Measurements from ENCODE around the gene CCNF.

CCNF gene

GRCh38 chr16:2468233-2468724 lies 39.0 kb downstream of the CCNF start:
- TF ChIP-seq NFRKB (IDR thresholded peaks at IDR 0.05) (no peak), L3MBTL2 (conservative IDR thresholded peaks at IDR 0.05) (peak; percentile 40; the same call in 1 of the 2 replicates)
- ChIA-PET CTCF (no interaction called here), POLR2A (interaction anchor here (0.7 to 4.6 kb wide), 7 partner anchors 10 to 217 kb away, joined by 3 to 70 read pairs (median 5); partner anchors contain the start of genes AMDHD2, ECI1 and TEDC2)
- DNase-seq (ENCODE audit: extremely low spot score): peak; percentile 24

GRCh38 chr16:2468725-2469398 lies 39.6 kb downstream of the CCNF start:
- TF ChIP-seq LEF1 (IDR thresholded peaks at IDR 0.05; ENCODE audit: borderline replicate concordance) (no peak), TARDBP (IDR thresholded peaks at IDR 0.05) (no peak), SP1 (IDR thresholded peaks at IDR 0.05) (no peak)
- POLR2A ChIA-PET: interaction anchor here (0.7 to 4.6 kb wide), 10 partner anchors 9 to 217 kb away, joined by 3 to 70 read pairs (median 3); partner anchors contain the start of genes AMDHD2, ECI1 and TEDC2
- no peak for DNase-seq (ENCODE audit: extremely low spot score)
- CTCF ChIA-PET: no interaction called here

- no peak for DNase-seq (ENCODE audit: extremely low spot score)
- ChIA-PET CTCF (interaction anchor here (0.5 kb wide), 1 partner anchor 162 kb away, joined by 3 read pairs; no protein-coding TSS in a partner anchor), POLR2A (interaction anchor here (1.1 to 4.6 kb wide), 7 partner anchors 8 to 134 kb away, joined by 3 to 70 read pairs (median 3); partner anchors contain the start of genes AMDHD2 and TEDC2)
- TF ChIP-seq FOXA1 (IDR thresholded peaks at IDR 0.05) (no peak), FOXM1 (IDR thresholded peaks at IDR 0.05; ENCODE audit: borderline replicate concordance) (no peak), ELF4 (IDR thresholded peaks at IDR 0.05) (no peak), NFRKB (IDR thresholded peaks at IDR 0.05) (no peak), PKNOX1 (IDR thresholded peaks at IDR 0.05) (no peak), TARDBP (IDR thresholded peaks at IDR 0.05) (no peak), LEF1 (IDR thresholded peaks at IDR 0.05; ENCODE audit: borderline replicate concordance) (no peak), HDGF (IDR thresholded peaks at IDR 0.05; ENCODE audit: borderline replicate concordance) (no peak), ARNT (IDR thresholded peaks at IDR 0.05) (no peak), SUZ12 (IDR thresholded peaks at IDR 0.05) (no peak), FOXK2 (IDR thresholded peaks at IDR 0.05) (no peak), CTBP1 (IDR thresholded peaks at IDR 0.05; ENCODE audit: borderline replicate concordance) (no peak), ZNF384 (IDR thresholded peaks at IDR 0.05) (no peak), L3MBTL2 (conservative IDR thresholded peaks at IDR 0.05) (no peak), SP1 (IDR thresholded peaks at IDR 0.05) (no peak), BHLHE40 (IDR thresholded peaks at IDR 0.05; ENCODE audit: borderline replicate concordance) (no peak)
These were observed 40.4 kb downstream of the CCNF start for GRCh38 chr16:2469399-2470233.

- ChIA-PET CTCF (interaction anchor here (0.5 kb wide), 1 partner anchor 163 kb away, joined by 3 read pairs; no protein-coding TSS in a partner anchor), POLR2A (interaction anchor here (1.6 to 4.6 kb wide), 3 partner anchors 12 to 133 kb away, joined by 3 to 70 read pairs (median 3); partner anchors contain the start of gene TEDC2)
- no peak for TF ChIP-seq NFRKB (IDR thresholded peaks at IDR 0.05)
- TF ChIP-seq ELF4 (IDR thresholded peaks at IDR 0.05): no peak
- no peak for TF ChIP-seq L3MBTL2 (conservative IDR thresholded peaks at IDR 0.05)
- TF ChIP-seq FOXM1 (IDR thresholded peaks at IDR 0.05; ENCODE audit: borderline replicate concordance): no peak
- TF ChIP-seq HDGF (IDR thresholded peaks at IDR 0.05; ENCODE audit: borderline replicate concordance): no peak
- TF ChIP-seq ZNF384 (IDR thresholded peaks at IDR 0.05): no peak
- no peak for TF ChIP-seq TARDBP (IDR thresholded peaks at IDR 0.05)
- no peak for TF ChIP-seq SP1 (IDR thresholded peaks at IDR 0.05)
- no peak for TF ChIP-seq PKNOX1 (IDR thresholded peaks at IDR 0.05)
- no peak for TF ChIP-seq FOXK2 (IDR thresholded peaks at IDR 0.05)
- TF ChIP-seq BHLHE40 (IDR thresholded peaks at IDR 0.05; ENCODE audit: borderline replicate concordance): no peak
- no peak for DNase-seq (ENCODE audit: extremely low spot score)
These were observed 41.0 kb downstream of the CCNF start for GRCh38 chr16:2470234-2470601.

- ChIA-PET POLR2A (interaction anchor here (0.7 to 4.6 kb wide), 5 partner anchors 10 to 315 kb away, joined by 3 to 70 read pairs (median 3); partner anchors contain the start of genes TEDC2 and TRAF7), CTCF (interaction anchor here (0.5 kb wide), 1 partner anchor 163 kb away, joined by 3 read pairs; no protein-coding TSS in a partner anchor)
- no peak for TF ChIP-seq SP1 (IDR thresholded peaks at IDR 0.05)
- no peak for TF ChIP-seq ARNT (IDR thresholded peaks at IDR 0.05)
- no peak for TF ChIP-seq PKNOX1 (IDR thresholded peaks at IDR 0.05)
- no peak for TF ChIP-seq FOXM1 (IDR thresholded peaks at IDR 0.05; ENCODE audit: borderline replicate concordance)
- no peak for TF ChIP-seq TARDBP (IDR thresholded peaks at IDR 0.05)
- TF ChIP-seq FOXK2 (IDR thresholded peaks at IDR 0.05): no peak
- TF ChIP-seq NFRKB (IDR thresholded peaks at IDR 0.05): no peak
- TF ChIP-seq ZNF384 (IDR thresholded peaks at IDR 0.05): no peak
- no peak for TF ChIP-seq SUZ12 (IDR thresholded peaks at IDR 0.05)
- no peak for TF ChIP-seq L3MBTL2 (conservative IDR thresholded peaks at IDR 0.05)
- no peak for TF ChIP-seq HDGF (IDR thresholded peaks at IDR 0.05; ENCODE audit: borderline replicate concordance)
- TF ChIP-seq BHLHE40 (IDR thresholded peaks at IDR 0.05; ENCODE audit: borderline replicate concordance): no peak
- TF ChIP-seq FOXA1 (IDR thresholded peaks at IDR 0.05): no peak
- TF ChIP-seq ELF4 (IDR thresholded peaks at IDR 0.05): no peak
- TF ChIP-seq LEF1 (IDR thresholded peaks at IDR 0.05; ENCODE audit: borderline replicate concordance): no peak
- no peak for TF ChIP-seq CTBP1 (IDR thresholded peaks at IDR 0.05; ENCODE audit: borderline replicate concordance)
- no peak for DNase-seq (ENCODE audit: extremely low spot score)
These were observed 41.4 kb downstream of the CCNF start for GRCh38 chr16:2470603-2471015.
